ENCODE results near the gene STIP1. TPM values are rescaled to one million over a fixed set of nuclear protein-coding genes. Genes with fewer than 3 reads are reported as not detected.
A peak's percentile ranks its signal among the peaks of the same experiment; 100 is the strongest.

Gene STIP1
- total RNA-seq, 1 experiment from 2014 or later: 283 TPM

DNA sequence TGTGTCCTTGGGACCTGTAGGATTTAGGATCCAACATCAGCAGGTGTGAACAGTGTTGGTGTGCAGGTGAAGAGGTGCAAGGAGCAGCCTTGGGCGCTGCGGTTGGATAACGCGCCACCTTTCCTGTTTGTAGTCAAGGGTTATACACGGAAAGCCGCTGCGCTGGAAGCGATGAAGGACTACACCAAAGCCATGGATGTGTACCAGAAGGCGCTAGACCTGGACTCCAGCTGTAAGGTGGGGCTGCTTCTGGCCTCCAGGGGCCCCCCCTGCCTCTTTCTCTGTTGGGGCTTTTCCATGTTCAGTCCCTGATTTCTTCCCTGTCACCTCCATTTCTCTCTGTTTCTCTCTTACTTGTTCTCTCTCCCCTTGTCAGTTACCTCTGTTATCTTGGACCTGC lies 17.0 kb downstream of the STIP1 start:
- Histone ChIP-seq H3K27me3 (no peaks in the 10 kb centered on the region), H3K4me3 (no peak overlapping the region), H3K4me1 (peaks cover 40% of the 10 kb centered on the region), H3K27ac (no peak overlapping the region), H3K36me3 (peaks cover 72% of the 10 kb centered on the region), H3K9me3 (replicated peaks) (no peaks in the 10 kb centered on the region)
- no peak for DNase-seq

DNA sequence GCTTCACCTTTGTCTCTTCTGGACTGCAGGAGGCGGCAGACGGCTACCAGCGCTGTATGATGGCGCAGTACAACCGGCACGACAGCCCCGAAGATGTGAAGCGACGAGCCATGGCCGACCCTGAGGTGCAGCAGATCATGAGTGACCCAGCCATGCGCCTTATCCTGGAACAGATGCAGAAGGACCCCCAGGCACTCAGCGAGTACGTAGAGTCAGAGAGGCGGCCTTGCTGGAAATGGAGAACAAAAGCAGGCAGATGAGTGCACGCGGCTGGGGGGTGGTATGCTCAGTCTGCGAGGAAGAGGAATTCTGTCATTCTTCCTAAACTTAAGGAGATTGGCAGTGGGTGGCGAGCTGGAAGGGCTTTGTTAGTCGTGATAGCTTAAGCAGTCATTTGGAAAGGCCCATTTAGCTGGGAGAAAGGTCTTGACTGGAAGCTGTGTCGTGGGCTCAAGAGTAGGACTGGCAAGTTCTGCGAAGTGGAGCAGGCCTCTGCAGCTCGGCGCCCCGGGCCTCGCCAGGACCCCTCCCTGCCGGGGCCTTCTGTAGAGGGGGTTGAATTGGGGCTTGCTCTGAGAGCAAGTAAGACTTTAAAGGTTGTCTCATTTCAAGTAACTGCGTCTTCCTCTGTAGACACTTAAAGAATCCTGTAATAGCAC lies 17.6 kb downstream of the STIP1 start:
- Histone ChIP-seq H3K4me1 (peaks cover 45% of the 10 kb centered on the region), H3K4me3 (no peak overlapping the region), H3K36me3 (peaks cover 66% of the 10 kb centered on the region), H3K27me3 (no peaks in the 10 kb centered on the region), H3K27ac (no peak overlapping the region), H3K9me3 (replicated peaks) (no peaks in the 10 kb centered on the region)
- DNase-seq: no peak

GRCh38 chr11:64204080-64204440 lies 18.1 kb downstream of the STIP1 start:
- H3K4me3 ChIP-seq: no peak overlapping the region
- H3K9me3 ChIP-seq (replicated peaks): no peaks in the 10 kb centered on the region
- H3K27me3 ChIP-seq: no peaks in the 10 kb centered on the region
- peaks cover 47% of the 10 kb centered on the region for H3K4me1 ChIP-seq
- H3K36me3 ChIP-seq: peaks cover 62% of the 10 kb centered on the region
- H3K27ac ChIP-seq: no peak overlapping the region
- no peak for DNase-seq

DNA sequence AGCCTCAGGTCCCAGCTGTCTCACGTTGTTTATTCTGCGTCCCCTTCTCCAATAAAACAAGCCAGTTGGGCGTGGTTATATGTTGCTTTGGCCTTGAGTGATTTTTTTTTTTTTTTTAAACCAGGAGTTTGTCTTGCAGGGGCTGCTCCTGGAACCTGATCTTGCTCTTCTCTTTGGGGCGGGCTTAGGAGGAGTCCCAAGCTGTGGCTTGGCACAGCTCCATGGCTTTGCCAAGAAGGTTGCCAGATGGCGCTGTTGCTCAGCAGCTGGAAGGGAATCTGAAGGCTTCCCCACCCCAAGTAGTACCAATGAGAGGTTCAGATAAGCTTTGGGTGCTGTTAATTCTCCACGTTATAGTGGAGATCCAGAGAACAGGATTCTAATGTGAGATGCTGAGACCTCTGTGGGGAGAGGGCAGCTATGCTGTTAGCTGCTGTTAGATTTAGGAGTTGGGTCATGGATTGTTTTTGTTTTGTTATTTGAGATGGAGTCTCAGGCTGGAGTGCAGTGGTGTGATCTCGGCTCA lies 18.6 kb downstream of the STIP1 start:
- no peaks in the 10 kb centered on the region for H3K9me3 ChIP-seq (replicated peaks)
- 0 out of 2 replicates have a peak overlapping the region, but pooled peaks have one; percentile 17 for H3K27ac ChIP-seq
- DNase-seq: peak; percentile 94 to 98
- H3K4me3 ChIP-seq: no peak overlapping the region
- no peaks in the 10 kb centered on the region for H3K27me3 ChIP-seq
- peaks cover 62% of the 10 kb centered on the region for H3K36me3 ChIP-seq
- H3K4me1 ChIP-seq: peaks cover 47% of the 10 kb centered on the region

- H3K4me3 ChIP-seq: peak within 1 kb of the TSS; percentile 33
- DNase-seq: peak in 1 of 2 experiments; percentile 20
- H3K36me3 ChIP-seq: peaks cover 43% of the 10 kb centered on the region
- H3K4me1 ChIP-seq: peaks cover 47% of the 10 kb centered on the region
- no peaks in the 10 kb centered on the region for H3K27me3 ChIP-seq
- no peaks in the 10 kb centered on the region for H3K9me3 ChIP-seq (replicated peaks)
- H3K27ac ChIP-seq: peak within 1 kb of the TSS; percentile 94
Observed at GRCh38 chr11:64206457-64207255, 20.7 kb downstream of the STIP1 start, which contains the start of gene FERMT3. TSS of gene FERMT3 (plus strand) at chr11:64206721. CDS start at chr11:64207365, 644 bp downstream.

- Histone ChIP-seq H3K36me3 (peaks cover 36% of the 10 kb centered on the region), H3K9me3 (replicated peaks) (no peaks in the 10 kb centered on the region), H3K4me1 (peaks cover 47% of the 10 kb centered on the region), H3K27me3 (no peaks in the 10 kb centered on the region), H3K27ac (peak overlapping the region; percentile 94), H3K4me3 (peak overlapping the region; percentile 33)
- peak; percentile 92 to 94 for DNase-seq
Observed at GRCh38 chr11:64207256-64208085, 21.5 kb downstream of the STIP1 start.

- Histone ChIP-seq H3K27ac (peak overlapping the region; percentile 94), H3K4me3 (no peak overlapping the region), H3K4me1 (peaks cover 47% of the 10 kb centered on the region), H3K36me3 (peaks cover 28% of the 10 kb centered on the region), H3K9me3 (replicated peaks) (no peaks in the 10 kb centered on the region), H3K27me3 (no peaks in the 10 kb centered on the region)
- no peak for DNase-seq
Observed at GRCh38 chr11:64208086-64208795, 22.3 kb downstream of the STIP1 start.

GRCh38 chr11:64208796-64209562 lies 23.0 kb downstream of the STIP1 start:
- peaks cover 21% of the 10 kb centered on the region for H3K36me3 ChIP-seq
- no peaks in the 10 kb centered on the region for H3K9me3 ChIP-seq (replicated peaks)
- H3K4me3 ChIP-seq: no peak overlapping the region
- peaks cover 44% of the 10 kb centered on the region for H3K4me1 ChIP-seq
- no peak for DNase-seq
- no peaks in the 10 kb centered on the region for H3K27me3 ChIP-seq
- peak overlapping the region; percentile 94 for H3K27ac ChIP-seq

DNA sequence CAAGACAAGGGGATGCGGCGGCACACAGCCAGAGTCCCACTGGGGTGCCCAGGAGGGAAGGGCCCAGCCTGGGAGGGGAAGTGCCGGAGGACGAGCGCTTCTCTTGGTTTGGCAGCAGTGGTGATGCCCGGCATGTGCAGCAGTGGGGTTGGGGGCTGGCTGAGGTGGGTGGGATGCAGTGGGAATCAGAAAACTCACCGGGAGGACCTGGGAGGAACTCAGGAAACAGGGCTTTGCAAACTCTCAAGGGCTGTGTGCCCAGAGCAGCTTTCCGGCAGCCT lies 23.5 kb downstream of the STIP1 start:
- Histone ChIP-seq H3K27ac (no peak overlapping the region), H3K4me3 (no peak overlapping the region), H3K27me3 (no peaks in the 10 kb centered on the region), H3K4me1 (peaks cover 40% of the 10 kb centered on the region), H3K9me3 (replicated peaks) (no peaks in the 10 kb centered on the region), H3K36me3 (peaks cover 19% of the 10 kb centered on the region)
- no peak for DNase-seq

DNA sequence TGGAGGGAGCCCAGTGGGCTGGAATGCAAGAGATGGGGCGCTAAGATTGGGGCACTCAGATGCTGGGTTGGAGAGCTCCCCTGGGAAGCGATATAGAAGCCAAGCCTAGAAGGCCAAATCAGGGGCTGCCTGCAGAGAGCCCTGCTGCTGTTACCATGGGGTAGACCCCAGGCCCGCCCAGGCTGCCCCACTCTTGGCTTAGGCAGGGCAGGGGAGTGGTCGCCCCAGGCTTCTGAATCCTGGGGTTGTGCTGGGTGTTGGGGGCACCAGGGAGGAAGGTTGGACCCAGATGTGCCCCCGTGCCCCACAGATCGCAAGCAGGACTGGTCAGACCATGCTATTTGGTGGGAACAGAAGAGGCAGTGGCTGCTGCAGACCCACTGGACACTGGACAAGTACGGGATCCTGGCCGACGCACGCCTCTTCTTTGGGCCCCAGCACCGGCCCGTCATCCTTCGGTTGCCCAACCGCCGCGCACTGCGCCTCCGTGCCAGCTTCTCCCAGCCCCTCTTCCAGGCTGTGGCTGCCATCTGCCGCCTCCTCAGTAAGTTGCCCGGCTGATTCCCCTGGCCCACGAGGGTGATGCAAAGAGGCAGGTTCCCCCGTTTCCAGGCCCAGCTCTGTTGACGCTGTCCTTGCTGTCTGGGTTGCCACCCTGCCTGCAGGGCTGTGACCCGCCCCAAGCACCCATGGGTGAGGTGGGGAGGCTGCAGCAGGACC lies 24.5 kb downstream of the STIP1 start:
- H3K4me3 ChIP-seq: no peak overlapping the region
- no peak for DNase-seq

DNA sequence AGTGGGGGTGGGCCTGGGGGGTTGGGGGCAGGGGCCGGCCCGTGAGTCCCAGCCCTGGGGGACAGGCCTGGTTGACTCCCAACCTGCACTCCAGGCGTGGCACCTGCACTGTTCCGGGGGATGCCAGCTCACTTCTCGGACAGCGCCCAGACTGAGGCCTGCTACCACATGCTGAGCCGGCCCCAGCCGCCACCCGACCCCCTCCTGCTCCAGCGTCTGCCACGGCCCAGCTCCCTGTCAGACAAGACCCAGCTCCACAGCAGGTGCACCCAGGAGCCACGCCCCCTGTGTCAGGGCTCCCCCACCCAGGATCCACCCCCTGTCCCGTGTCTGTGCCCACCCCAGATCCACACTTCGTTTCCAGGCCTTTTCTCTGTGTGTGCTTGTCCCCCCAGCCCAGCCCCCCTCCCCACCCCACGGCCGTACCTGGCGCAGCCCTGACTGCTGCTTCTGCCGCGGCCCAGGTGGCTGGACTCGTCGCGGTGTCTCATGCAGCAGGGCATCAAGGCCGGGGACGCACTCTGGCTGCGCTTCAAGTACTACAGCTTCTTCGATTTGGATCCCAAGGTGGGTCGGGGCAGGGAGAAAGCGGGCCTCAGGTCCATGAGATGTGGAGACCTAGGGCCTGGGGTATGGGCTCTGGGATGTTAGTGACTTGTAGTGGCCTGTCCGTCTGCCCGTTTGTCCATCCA lies 25.4 kb downstream of the STIP1 start:
- H3K27me3 ChIP-seq: no peaks in the 10 kb centered on the region
- DNase-seq: no peak
- no peak overlapping the region for H3K27ac ChIP-seq
- H3K9me3 ChIP-seq (replicated peaks): no peaks in the 10 kb centered on the region
- no peak overlapping the region for H3K4me3 ChIP-seq
- peaks cover 4% of the 10 kb centered on the region for H3K36me3 ChIP-seq
- peaks cover 22% of the 10 kb centered on the region for H3K4me1 ChIP-seq

More for the DNA sequence above, 24.5 kb downstream of the STIP1 start:
- Histone ChIP-seq H3K4me1 (peaks cover 31% of the 10 kb centered on the region), H3K36me3 (peaks cover 13% of the 10 kb centered on the region), H3K9me3 (replicated peaks) (no peaks in the 10 kb centered on the region), H3K27me3 (no peaks in the 10 kb centered on the region), H3K27ac (no peak overlapping the region)

GRCh38 chr11:64216879-64217278 lies 30.9 kb downstream of the STIP1 start:
- no peak for DNase-seq
- no peaks in the 10 kb centered on the region for H3K4me1 ChIP-seq
- no peaks in the 10 kb centered on the region for H3K9me3 ChIP-seq (replicated peaks)
- H3K36me3 ChIP-seq: 0 out of 2 replicates have a peak, but pooled peaks cover 2% of the 10 kb centered on the region
- H3K27ac ChIP-seq: no peak overlapping the region
- no peaks in the 10 kb centered on the region for H3K27me3 ChIP-seq
- H3K4me3 ChIP-seq: no peak overlapping the region
